Stimulated activated CD4-positive, alpha-beta T cell treated with anti-CD3 and anti-CD28 coated beads, Interleukin-4, amount 100 ng/mL, for 4 hours (primary cell): Measurements from ENCODE around the gene CHST15.

Source experiments
- DNase-seq, 2 experiments: peaks; one replicate each; pipeline ENCODE4 v3.0.0-alpha.2; 2020

The CHST15 gene

GRCh38 chr10:124027031-124027611 lies 66.3 kb downstream of the CHST15 start:
- no peak for DNase-seq

GRCh38 chr10:124026589-124026939 lies 66.8 kb downstream of the CHST15 start:
- DNase-seq: no peak

- DNase-seq: no peak
Measured at GRCh38 chr10:124025660-124026588, 67.5 kb downstream of the CHST15 start.

- no peak for DNase-seq
Measured at GRCh38 chr10:124025152-124025551, 68.2 kb downstream of the CHST15 start.

- no peak for DNase-seq
Measured at GRCh38 chr10:124022066-124022465, 71.3 kb downstream of the CHST15 start.

- no peak for DNase-seq
Measured at GRCh38 chr10:124020981-124021815, 72.2 kb downstream of the CHST15 start.

- DNase-seq: no peak
Measured at GRCh38 chr10:124019886-124020797, 73.3 kb downstream of the CHST15 start.

- DNase-seq: no peak
Measured at GRCh38 chr10:124018886-124019525, 74.4 kb downstream of the CHST15 start.

GRCh38 chr10:124017729-124018128 lies 75.7 kb downstream of the CHST15 start:
- DNase-seq: no peak

- no peak for DNase-seq
Measured at GRCh38 chr10:124016804-124017375, 76.5 kb downstream of the CHST15 start.

GRCh38 chr10:124015991-124016390 lies 77.4 kb downstream of the CHST15 start:
- no peak for DNase-seq

GRCh38 chr10:124014416-124015154 lies 78.8 kb downstream of the CHST15 start:
- no peak for DNase-seq

GRCh38 chr10:124013916-124014315 lies 79.5 kb downstream of the CHST15 start:
- no peak for DNase-seq

- DNase-seq: no peak
Measured at GRCh38 chr10:124012991-124013390, 80.4 kb downstream of the CHST15 start.

- no peak for DNase-seq
Measured at GRCh38 chr10:124012583-124012982, 80.8 kb downstream of the CHST15 start.

- no peak for DNase-seq
Measured at GRCh38 chr10:124012066-124012465, 81.3 kb downstream of the CHST15 start.

- no peak for DNase-seq
Measured at GRCh38 chr10:124011464-124011863, 81.9 kb downstream of the CHST15 start.

GRCh38 chr10:124010563-124011131 lies 82.8 kb downstream of the CHST15 start:
- DNase-seq: no peak

- DNase-seq: no peak
Measured at GRCh38 chr10:124010024-124010423, 83.4 kb downstream of the CHST15 start.
